Right renal pelvis (tissue), 4 donors: ENCODE results near the gene EIF4G1. TPM values are rescaled to one million over a fixed set of nuclear protein-coding genes. Genes with fewer than 3 reads are reported as not detected.

Source experiments
- DNase-seq, 4 donors: peaks; one replicate each; pipeline ENCODE4 v3.0.0-alpha.2; 2013; ENCODE audit warnings: low read depth in 4 of 4, low spot score in 3 of 4, missing footprints in 1 of 4
- polyA plus RNA-seq, 4 donors: library from polyadenylated mRNA; unstranded; fragments of 120-200 nt; gene quantifications; one replicate each; pipeline ENCODE4 v1.2.1, GENCODE V29; 2013; ENCODE audit not compliant: insufficient read length in 4 of 4

The EIF4G1 gene
- polyA plus RNA-seq, 4 donors, result 158 to 204 (median 173) TPM

DNA sequence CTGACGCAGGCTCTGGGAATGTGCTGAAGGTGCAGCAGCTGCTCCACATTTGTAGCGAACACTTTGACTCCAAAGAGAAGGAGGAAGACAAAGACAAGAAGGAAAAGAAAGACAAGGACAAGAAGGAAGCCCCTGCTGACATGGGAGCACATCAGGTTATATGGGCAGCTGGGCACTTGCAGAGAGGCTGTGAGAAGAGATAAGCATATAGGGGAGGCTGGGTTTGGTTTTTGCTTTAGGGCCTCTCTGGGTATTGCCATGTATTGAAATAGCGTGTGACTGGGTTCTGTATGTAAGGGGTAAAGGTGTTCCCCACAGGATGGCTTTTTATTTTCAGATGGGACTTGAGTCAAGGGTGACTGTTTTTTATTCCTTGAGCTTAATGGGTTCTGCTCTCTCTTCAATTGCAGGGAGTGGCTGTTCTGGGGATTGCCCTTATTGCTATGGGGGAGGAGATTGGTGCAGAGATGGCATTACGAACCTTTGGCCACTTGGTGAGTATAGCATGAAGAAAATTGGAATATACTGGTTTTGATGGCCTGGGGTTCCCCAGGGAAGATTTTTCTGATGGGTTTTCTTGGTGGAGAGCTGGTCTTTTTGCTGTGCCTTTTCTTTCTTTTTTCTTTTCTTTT is 7.9 kb upstream of the EIF4G1 start:
- no peak for DNase-seq

DNA sequence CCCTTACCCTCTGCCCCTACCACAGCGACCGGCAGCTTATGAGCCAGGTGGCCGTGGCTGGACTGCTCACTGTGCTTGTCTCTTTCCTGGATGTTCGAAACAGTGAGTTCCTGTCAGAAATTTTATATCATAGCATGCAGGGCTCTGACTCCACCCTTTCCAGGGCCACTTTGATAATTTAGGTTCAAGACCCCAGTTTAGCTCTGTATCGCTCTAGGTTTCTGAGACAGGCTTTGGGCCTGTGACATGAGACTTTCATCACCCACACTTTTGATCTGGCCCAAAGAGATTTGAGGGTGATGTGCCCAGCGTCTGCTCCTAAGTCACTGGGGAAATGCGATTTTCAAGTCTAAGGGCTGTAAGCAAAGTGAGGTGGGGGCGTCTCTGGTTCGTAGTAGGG is 6.5 kb upstream of the EIF4G1 start:
- no peak for DNase-seq

DNA sequence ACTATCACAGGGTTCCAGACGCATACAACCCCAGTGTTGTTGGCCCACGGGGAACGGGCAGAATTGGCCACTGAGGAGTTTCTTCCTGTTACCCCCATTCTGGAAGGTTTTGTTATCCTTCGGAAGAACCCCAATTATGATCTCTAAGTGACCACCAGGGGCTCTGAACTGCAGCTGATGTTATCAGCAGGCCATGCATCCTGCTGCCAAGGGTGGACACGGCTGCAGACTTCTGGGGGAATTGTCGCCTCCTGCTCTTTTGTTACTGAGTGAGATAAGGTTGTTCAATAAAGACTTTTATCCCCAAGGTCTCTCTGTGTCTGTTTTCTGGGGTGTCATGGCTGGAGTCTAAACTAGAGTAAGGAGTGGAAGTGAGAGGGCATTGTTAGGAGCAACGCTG is 5.7 kb upstream of the EIF4G1 start:
- DNase-seq, result no peak

DNA sequence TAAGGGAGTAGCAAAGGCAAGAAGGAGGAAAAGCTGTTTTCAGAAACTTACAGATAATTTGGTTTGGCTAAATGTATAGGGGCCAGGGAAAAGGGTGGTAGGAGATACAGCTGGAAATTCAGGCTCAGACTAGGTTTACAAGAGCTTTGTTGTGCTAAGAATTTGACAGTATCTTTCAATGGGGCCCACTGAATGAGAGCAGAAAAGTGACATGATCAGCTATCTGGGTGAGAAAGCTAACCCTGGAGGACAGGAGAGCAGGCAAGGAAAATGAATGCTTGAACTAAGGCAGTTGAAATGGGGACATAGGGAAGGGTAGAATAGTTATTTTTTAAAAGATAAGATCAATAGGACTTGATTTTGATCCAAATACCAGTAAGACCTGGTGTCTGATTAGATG is 2.8 kb upstream of the EIF4G1 start:
- DNase-seq, result no peak

DNA sequence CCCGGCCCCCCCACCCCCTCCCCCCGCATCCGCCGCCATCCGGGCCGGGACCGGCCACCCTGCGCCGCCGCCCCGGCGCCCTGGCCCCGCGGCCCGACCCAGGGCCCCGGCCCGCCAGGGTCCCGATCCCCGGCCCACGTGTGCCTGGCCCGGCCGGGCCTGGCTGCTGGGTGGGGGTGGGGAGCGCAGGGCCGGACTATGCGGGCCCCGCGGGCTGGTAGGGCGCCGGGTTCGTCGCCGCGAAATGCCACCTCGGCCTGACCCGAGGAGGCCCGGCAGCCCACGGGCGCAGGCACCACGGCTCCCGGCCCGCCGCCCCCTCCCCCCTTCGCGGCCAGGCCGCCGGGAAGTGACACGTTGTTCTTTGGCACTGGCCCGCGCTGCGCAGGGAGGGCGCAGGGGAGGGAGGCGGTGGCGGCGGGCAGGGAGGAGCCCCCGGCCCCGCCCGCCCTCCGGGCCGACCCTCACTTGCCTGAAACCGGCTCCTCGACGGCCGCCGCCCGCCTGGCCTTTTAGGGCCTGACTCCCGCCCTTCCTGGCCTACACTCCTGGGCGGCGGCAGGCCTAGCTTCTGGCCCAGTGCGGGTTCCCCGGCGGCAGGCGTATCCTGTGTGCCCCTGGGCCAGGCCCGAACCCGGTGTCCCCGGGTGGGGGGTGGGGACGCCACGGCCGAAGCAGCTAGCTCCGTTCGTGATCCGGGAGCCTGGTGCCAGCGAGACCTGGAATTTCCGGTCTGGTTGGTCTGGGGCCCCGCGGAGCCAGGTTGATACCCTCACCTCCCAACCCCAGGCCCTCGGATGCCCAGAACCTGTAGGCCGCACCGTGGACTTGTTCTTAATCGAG is 515 bp downstream of the EIF4G1 start:
- peak in 2 of 4 donors; percentile 28 to 32 for DNase-seq

DNA sequence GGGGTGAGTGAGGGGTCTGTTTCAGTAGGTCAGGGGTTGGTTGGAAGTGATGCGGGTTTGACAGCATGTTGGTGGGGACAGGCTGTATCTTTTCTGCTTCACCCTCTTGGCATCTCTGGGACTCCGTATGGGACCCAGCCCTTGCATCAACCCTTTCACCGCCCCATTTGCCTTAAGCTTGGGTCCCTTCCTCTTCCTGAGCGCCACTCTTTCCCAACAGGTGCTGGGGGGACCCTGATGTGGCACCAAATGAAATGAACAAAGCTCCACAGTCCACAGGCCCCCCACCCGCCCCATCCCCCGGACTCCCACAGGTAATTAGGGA is 1.1 kb downstream of the EIF4G1 start:
- no peak for DNase-seq

DNA sequence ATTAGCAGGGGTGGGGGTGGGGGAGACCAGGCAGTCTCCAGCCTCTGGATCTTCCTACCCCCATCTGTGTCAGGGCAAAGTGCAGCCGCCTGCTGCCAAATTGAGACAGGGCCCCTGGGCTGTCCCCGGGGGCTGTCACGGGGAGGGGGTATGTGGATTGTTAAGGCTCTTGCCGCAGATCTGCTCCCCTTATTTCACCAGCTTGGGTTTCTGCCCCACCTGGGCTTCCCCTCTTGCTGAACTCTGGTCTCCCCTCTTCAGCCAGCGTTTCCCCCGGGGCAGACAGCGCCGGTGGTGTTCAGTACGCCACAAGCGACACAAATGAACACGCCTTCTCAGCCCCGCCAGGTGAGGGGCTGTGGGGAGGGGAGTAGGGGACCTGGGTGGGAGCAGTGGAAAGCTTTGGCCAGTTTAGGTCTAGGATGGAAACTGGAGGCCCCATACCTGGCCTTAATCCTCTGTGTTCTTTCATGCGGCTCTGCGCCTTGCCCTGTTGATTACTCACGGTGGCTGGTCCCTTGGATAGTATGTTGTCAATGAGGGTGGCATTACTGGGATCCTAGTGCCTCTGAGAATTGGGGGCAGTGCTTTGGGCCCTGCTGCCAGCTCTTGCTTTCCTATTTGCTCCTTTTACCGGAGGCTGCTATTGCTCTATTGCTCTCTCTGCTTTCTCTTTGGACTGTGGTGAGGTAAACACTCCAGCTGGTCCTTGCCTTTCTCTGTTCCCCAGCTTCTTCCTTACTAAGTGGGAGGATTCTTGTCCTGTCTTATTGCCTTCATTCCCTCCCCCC is 1.7 kb downstream of the EIF4G1 start:
- DNase-seq, result no peak

DNA sequence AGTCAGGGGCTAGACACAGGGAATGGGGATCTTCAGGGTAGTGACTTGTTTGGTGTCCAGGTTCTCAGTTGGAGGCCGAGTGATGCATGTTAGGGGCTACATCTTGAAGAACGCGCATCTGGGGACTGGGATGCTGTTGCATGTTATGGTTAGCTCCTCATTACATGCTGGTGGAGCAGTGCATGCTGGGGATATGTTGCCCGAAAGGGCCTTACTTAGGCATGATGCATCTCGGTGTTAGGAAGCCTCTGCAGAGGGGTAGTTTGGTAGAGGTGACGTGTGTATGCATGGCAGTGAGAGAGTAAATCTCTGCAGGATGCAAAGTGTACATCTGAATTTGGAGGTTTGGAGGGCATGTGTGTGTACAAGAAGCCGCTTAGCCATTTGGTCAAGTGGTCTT is 2.4 kb downstream of the EIF4G1 start:
- DNase-seq, result no peak

DNA sequence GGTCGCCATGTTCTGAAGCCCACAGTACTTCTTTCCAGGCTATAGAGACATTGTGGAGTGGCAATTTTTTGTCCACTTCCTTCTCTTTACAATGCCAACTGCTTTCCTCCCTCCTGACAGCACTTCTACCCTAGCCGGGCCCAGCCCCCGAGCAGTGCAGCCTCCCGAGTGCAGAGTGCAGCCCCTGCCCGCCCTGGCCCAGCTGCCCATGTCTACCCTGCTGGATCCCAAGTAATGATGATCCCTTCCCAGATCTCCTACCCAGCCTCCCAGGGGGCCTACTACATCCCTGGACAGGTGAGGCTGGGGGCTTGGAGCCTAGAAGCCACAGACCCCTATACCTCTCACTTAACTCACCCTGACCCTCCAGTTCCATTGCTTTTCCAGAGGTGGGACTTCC is 2.8 kb downstream of the EIF4G1 start:
- no peak for DNase-seq

DNA sequence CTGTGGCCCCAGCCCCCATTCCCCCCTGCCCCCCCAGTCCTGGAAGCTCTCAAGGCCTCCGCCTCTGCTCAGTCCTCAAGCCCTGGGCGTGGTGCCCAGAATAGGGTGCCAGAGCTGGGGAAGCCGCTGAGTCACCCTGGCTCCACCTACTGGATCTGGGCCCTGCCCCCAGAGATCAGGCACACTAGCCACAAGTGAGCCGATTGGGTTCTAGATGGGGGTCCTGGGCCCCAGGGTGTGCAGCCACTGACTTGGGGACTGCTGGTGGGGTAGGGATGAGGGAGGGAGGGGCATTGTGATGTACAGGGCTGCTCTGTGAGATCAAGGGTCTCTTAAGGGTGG is 5.7 kb downstream of the EIF4G1 start:
- no peak for DNase-seq

DNA sequence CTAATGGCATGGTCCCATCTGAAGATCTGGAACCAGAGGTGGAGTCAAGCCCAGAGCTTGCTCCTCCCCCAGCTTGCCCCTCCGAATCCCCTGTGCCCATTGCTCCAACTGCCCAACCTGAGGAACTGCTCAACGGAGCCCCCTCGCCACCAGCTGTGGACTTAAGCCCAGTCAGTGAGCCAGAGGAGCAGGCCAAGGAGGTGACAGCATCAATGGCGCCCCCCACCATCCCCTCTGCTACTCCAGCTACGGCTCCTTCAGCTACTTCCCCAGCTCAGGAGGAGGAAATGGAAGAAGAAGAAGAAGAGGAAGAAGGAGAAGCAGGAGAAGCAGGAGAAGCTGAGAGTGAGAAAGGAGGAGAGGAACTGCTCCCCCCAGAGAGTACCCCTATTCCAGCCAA is 7.3 kb downstream of the EIF4G1 start:
- no peak for DNase-seq

DNA sequence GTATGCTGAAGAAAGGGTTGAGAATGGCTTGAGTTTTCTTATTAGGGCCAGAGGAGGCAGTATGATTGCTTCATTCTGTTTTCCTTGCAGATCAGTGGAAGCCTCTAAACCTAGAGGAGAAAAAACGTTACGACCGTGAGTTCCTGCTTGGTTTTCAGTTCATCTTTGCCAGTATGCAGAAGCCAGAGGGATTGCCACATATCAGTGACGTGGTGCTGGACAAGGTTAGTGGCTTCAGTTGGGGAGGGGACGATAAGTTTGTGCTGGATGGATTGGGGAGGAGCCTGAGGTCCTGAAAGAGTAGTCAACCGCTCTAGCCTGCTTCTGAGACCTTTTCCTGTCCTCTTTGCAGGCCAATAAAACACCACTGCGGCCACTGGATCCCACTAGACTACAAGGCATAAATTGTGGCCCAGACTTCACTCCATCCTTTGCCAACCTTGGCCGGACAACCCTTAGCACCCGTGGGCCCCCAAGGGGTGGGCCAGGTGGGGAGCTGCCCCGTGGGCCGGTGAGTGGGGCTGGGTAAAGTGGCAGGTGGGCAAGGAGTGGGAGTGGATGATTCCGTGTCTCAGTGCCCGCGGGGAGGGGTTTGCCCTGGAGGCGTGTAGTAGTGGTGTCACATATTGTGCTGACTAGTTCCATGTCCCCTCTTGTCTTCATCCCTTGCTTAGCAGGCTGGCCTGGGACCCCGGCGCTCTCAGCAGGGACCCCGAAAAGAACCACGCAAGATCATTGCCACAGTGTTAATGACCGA is 8.5 kb downstream of the EIF4G1 start:
- DNase-seq, result no peak

DNA sequence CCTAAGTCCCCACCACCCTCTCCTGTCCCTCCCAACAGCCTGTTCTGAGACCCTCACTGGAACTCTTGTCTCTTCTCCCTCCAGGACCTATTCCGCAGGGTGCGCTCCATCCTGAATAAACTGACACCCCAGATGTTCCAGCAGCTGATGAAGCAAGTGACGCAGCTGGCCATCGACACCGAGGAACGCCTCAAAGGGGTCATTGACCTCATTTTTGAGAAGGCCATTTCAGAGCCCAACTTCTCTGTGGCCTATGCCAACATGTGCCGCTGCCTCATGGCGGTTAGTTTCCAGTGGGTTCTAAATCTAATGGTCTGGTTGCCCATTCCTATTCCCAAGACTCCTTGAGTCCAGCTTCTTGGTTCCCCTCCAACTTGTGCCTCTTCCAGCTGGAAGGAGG is 9.3 kb downstream of the EIF4G1 start:
- no peak for DNase-seq

DNA sequence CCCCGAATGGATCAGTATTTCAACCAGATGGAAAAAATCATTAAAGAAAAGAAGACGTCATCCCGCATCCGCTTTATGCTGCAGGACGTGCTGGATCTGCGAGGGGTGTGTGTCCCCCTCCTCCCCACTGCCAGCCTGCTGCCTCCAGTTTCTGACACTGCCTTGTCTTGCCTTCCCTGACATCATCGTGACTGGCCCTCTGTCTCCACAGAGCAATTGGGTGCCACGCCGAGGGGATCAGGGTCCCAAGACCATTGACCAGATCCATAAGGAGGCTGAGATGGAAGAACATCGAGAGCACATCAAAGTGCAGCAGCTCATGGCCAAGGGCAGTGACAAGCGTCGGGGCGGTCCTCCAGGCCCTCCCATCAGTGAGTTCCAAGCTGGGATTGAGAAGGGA is 10.9 kb downstream of the EIF4G1 start:
- DNase-seq, result no peak

DNA sequence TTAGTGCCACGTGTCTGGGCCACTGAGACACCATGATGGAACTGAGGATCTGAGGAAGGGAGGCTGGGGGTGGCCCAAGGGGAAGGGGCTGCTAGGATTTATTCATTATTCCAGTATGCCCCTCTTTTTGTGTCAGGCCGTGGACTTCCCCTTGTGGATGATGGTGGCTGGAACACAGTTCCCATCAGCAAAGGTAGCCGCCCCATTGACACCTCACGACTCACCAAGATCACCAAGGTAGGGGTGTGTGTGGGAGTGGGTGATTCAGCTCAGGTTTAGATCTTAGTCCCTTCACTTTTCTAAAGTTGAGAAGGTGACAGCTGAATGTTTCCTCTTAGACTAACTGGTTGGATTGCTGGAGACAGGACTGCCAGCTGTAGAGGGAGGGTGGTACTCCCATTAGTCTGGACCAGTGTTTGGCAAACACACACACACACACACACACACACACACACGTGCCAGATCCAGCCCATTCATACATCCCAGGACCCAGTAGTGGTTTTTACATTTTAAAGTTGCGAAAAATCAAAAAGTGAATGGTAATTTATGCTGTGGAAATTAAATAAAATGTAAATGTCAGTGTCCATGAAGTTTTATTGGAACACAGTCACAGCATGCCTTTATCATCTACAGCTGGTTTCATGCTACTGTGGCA is 11.4 kb downstream of the EIF4G1 start:
- DNase-seq, result no peak

DNA sequence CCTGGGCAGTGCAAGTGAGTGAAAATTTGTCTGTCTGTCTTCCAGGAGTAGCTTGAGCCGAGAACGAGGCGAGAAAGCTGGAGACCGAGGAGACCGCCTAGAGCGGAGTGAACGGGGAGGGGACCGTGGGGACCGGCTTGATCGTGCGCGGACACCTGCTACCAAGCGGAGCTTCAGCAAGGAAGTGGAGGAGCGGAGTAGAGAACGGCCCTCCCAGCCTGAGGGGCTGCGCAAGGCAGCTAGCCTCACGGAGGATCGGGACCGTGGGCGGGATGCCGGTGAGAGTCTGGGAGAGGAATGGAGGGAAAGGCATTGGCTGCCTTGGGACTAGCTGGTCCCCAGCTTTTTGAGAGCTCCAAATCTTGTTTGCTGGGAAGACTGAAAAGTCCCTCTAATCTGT is 12.8 kb downstream of the EIF4G1 start:
- no peak for DNase-seq

DNA sequence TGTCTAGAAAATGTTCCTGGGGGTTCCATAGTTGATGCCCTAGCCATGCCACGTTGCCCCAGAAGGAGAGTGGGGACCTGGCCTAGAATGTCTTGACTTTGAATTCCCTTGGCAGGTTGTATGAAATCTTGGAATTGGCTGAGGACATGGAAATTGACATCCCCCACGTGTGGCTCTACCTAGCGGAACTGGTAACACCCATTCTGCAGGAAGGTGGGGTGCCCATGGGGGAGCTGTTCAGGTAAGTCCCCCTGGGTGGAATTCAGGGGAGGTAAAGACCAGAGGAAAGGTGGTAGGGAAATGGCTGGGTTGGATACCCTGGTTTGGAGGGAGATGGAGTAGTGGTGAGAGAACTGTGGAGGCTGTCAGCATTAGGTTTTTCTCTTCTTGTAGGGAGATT is 14.1 kb downstream of the EIF4G1 start:
- DNase-seq, result no peak

DNA sequence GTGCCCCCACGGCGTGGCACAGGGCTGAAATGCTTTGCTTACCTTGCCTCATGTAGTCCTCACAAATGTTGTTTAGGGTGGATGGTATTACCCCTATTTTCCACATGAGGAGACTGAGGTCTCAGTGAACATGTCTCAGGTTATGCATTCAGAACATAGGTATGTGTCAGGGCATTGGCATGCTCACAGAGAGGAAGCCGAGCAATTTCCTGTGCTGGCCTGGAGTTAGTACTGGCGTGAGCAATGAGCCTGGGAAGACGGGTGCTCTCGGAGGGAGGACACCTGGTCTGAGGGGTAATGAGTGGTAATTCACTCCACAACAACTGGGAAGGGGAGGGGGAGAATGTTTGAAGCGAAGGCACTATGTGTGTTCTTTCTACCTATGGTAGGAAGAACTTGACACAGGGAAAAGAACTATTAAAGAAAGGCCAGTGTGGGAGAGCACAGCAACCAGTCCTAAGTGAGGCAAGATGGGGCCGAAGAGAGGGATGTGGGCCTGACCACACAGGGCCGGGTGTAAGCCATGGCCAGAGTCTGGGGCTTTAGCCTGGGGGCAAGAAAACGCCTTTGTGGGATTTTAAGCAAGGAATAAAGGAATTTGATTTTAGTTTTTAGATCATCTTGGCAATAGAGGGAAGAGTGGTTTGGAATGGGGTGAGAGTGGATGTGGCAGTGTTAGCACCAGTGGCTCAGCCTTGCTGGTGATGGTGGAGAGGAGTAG is 18.1 kb downstream of the EIF4G1 start:
- no peak for DNase-seq

DNA sequence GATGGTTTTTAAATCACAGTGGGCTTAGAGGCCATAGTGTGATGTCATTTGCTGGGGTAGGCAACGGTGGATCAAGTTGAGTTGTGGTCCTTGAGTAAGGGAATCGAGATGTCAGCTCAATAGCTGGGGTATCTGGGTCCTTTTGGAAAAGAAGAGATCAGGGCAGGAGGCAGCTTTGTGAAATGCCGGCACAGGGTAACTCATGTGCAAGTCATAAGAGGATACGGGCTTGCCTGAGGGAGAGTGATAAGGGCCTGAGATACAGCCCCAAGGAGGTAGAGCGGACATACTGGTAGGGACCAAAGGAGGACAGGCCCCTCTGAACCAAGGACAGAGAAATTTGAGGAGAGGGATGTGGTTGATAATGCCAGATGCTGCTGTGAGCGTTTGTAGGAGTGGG is 18.8 kb downstream of the EIF4G1 start:
- no peak for DNase-seq

DNA sequence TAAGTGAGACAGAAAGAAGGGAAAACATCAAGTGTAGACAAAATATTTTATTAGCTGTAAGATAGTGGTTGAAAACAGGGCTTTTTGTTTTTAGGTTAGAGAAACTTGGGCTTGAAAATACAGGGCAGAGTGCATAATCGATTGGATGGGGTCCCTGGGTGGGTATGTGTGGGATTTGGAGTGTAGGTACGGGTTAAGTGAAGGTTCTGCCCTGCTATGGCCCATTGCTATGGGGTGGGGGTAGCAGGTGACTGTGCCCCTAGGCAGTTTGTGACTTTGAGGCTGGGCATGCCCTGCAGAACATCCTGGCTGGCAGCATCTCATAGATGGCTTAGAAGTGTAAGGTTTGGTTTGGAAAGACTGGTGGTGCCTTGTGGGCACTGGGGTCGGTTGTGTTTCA is 19.3 kb downstream of the EIF4G1 start:
- no peak for DNase-seq
